ENCODE results near the gene MFSD12. TPM values are rescaled to one million over a fixed set of nuclear protein-coding genes. Genes with fewer than 3 reads are reported as not detected.
A peak's percentile ranks its signal among the peaks of the same experiment; 100 is the strongest.

MFSD12 gene
- total RNA-seq, 1 donor from 2014 or later: 71.5 TPM

DNA sequence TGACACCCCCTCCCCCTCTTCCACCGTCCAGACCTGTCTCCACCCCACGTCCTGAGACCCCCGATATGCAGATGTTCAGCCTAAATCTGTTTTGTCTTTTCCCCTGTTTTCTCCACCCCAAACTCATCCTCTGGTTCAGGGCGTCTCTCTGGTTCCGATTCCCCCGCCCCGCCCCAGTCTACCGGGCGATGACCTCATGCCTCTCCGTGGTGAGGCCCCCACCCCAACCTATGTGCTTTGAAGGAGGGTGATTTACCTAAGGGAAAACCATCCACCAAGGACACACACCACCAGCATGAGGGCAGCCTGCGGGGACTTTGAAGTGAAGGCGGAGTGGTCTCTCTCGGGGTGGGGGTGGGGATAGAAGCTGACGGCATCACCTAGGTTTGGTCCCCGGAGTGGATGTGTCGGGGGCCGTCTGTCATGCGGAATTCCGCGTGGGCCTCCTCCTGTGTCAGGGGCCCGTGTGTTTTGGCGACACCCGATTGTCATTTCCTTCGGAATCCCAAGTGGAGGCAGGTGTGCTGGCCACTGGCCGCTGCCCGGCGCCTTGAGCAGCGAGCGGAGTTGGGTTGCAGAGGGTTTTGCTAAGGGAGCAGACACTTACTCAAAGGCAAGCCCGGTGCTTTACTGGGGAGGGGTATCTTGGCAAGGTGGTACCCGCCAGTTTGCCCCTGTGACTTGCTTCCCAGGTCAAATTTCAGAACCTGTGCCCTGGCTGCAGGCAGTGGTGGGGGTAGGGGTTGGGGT is 49.8 kb downstream of the MFSD12 start:
- Mint-ChIP-seq H3K4me3 (ENCODE audit: low read depth) (peak overlapping the region; percentile 90), H3K36me3 (ENCODE audit: insufficient read depth) (peaks cover 4% of the 10 kb centered on the region), H3K27ac (peak overlapping the region; percentile 87), H3K9me3 (ENCODE audit: low read depth) (no peaks in the 10 kb centered on the region), H3K27me3 (no peaks in the 10 kb centered on the region), H3K4me1 (ENCODE audit: low read depth) (peaks cover 20% of the 10 kb centered on the region)
- DNase-seq (ENCODE audit: low spot score, unreplicated experiment): no peak
- TF ChIP-seq, protein P1, sequence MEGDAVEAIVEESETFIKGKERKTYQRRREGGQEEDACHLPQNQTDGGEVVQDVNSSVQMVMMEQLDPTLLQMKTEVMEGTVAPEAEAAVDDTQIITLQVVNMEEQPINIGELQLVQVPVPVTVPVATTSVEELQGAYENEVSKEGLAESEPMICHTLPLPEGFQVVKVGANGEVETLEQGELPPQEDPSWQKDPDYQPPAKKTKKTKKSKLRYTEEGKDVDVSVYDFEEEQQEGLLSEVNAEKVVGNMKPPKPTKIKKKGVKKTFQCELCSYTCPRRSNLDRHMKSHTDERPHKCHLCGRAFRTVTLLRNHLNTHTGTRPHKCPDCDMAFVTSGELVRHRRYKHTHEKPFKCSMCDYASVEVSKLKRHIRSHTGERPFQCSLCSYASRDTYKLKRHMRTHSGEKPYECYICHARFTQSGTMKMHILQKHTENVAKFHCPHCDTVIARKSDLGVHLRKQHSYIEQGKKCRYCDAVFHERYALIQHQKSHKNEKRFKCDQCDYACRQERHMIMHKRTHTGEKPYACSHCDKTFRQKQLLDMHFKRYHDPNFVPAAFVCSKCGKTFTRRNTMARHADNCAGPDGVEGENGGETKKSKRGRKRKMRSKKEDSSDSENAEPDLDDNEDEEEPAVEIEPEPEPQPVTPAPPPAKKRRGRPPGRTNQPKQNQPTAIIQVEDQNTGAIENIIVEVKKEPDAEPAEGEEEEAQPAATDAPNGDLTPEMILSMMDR (IDR thresholded peaks at IDR 0.05; ENCODE audit: unreplicated experiment): no peak

DNA sequence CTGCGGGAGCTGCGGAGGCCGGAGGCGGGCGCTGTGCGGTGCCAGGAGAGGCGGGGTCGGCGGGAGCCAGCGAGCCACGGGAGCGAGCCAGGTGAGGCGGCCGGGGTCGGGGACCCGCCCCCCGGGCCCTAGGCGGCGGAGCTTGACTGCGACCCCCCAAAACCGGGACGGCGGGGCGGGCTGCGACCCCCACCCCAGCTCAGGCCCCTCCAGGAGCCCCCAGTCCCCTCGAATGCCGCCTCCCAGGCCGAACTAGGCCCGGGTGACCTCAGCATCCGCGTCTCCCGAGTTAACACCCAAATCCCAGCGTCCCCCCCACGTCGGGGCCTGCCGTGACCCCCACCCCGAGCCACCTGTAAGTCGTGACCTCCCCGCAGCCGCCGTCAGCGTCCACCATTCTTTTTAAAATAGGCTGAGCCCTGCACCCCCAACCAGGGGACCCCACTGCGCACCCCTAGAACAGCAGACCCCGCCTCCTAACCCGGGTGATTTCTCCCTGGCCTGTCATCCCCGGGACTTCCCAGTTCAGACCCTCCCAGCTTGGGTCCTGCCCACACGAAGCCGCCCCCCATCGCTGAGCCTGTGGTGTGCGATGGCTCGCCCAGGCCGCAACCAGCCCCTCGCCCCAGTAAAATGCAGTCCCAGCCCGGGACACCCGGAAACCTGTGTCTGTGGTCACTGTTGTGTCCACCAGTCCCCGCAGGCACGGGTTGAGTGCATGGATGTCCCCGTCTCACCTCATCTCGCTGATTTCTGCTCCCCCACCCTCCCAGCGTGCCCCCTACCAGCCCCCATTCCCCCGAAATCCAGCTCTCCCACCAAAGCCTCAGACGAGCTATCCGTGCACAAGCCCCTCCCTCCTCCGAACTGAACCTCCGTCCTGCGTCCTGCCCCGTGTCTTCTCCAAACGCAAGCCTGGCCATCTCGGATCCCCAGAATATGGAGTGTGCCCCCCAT is 50.7 kb downstream of the MFSD12 start:
- Mint-ChIP-seq H3K27me3 (no peaks in the 10 kb centered on the region), H3K4me1 (ENCODE audit: low read depth) (peaks cover 20% of the 10 kb centered on the region), H3K27ac (peak overlapping the region; percentile 87), H3K4me3 (ENCODE audit: low read depth) (peak overlapping the region; percentile 90), H3K36me3 (ENCODE audit: insufficient read depth) (peaks cover 4% of the 10 kb centered on the region), H3K9me3 (ENCODE audit: low read depth) (no peaks in the 10 kb centered on the region)
- no peak for DNase-seq (ENCODE audit: low spot score, unreplicated experiment)
- TF ChIP-seq, protein P1 (IDR thresholded peaks at IDR 0.05; ENCODE audit: unreplicated experiment): no peak

DNA sequence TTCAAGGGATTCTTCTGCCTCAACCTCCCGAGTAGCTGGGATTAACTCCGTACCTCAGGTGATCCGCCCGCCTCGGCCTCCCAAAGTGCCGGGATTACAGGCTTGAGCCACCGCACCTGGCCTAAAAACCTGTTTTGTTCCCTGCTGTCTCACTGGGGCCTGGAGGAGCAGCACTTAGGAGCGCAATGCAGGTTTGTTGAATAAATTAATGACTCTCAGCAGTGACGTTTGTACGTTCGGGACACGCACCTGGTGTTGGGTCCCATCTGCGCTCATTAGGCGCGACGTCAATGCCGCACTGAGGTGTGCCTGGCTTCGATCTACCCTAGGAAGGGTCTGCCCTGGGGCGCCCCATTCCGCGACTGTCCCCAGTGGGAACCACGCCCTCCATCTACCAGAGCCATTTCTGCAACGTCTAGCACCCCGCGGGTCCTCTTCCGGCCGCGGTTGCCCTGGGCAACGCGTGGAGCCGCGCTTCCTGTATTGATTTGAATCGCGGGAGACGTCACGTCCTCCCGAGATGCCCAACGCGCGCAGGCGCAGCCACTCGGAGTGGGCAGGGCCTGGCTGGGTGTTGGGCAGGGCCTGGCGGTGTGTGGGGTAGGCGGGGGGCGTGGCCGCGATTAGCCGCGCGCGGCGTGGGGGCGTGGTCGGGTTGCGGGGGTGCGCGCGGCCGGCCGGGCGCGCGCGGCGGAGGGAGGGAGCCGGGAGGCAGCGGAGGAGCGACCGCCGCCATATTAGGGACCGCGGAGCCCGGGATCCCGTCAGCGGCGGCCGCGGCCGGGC is 51.6 kb downstream of the MFSD12 start, which contains the start of gene FZR1:
FZR1 (plus strand) TSS at position 714 of the 786 bp plus-strand sequence. CDS start 16,679 bp downstream, outside the sequence.
- DNase-seq (ENCODE audit: low spot score, unreplicated experiment): peak; percentile 99
- peak within 1 kb of the TSS; percentile 98 for H3K27ac Mint-ChIP-seq
- peak within 1 kb of the TSS; percentile 90 for H3K4me3 Mint-ChIP-seq (ENCODE audit: low read depth)
- H3K9me3 Mint-ChIP-seq (ENCODE audit: low read depth): no peaks in the 10 kb centered on the region
- peaks cover 4% of the 10 kb centered on the region for H3K36me3 Mint-ChIP-seq (ENCODE audit: insufficient read depth)
- H3K4me1 Mint-ChIP-seq (ENCODE audit: low read depth): peaks cover 22% of the 10 kb centered on the region
- TF ChIP-seq, protein P1 (IDR thresholded peaks at IDR 0.05; ENCODE audit: unreplicated experiment): no peak
- no peaks in the 10 kb centered on the region for H3K27me3 Mint-ChIP-seq

DNA sequence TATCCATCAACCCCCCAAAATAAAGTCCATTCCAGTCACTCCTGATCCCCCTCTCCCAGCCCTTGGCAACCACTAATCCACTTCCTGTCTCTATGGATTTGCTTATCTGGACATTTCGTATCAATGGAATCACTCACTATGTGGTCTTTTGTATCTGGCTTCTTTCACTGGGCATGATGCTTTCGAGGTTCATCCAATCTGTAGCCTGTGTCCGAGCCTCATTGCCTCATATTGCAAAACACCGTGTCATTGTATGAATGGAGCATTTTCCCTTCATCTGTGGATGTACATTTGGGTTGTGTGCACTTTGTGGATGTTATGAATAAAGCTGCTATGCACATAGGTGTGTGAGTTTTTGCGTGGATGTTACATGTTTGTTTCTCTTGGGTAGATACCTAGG is 52.7 kb downstream of the MFSD12 start:
- no peak for DNase-seq (ENCODE audit: low spot score, unreplicated experiment)
- H3K4me3 Mint-ChIP-seq (ENCODE audit: low read depth): peak overlapping the region; percentile 88
- H3K27ac Mint-ChIP-seq: peak overlapping the region; percentile 82

More for the DNA sequence above, 52.7 kb downstream of the MFSD12 start:
- peaks cover 3% of the 10 kb centered on the region for H3K36me3 Mint-ChIP-seq (ENCODE audit: insufficient read depth)
- H3K9me3 Mint-ChIP-seq (ENCODE audit: low read depth): no peaks in the 10 kb centered on the region
- TF ChIP-seq, protein P1 (IDR thresholded peaks at IDR 0.05; ENCODE audit: unreplicated experiment): no peak
- no peaks in the 10 kb centered on the region for H3K27me3 Mint-ChIP-seq
- peaks cover 23% of the 10 kb centered on the region for H3K4me1 Mint-ChIP-seq (ENCODE audit: low read depth)

Measured in progenitor cell of endocrine pancreas (in vitro differentiated cells).